HG02938 (cell line): Measurements from ENCODE around the gene ERCC2.
"Not testable (repeated sequence)": the region's sequence is repeated elsewhere in the genome, so short reads cannot be mapped to it uniquely, and the experiment has no call there.

Experiments
- ATAC-seq: cut with Tn5 transposase; IDR thresholded peaks from one replicate; pipeline ENCODE4 v1.9.1; 2021; ENCODE audit warnings: mild to moderate bottlenecking, moderate library complexity; ENCODE audit not compliant: unreplicated experiment

Gene ERCC2

GRCh38 chr19:45339629-45340028, 30.7 kb downstream of the ERCC2 start:
- no peak for ATAC-seq

DNA sequence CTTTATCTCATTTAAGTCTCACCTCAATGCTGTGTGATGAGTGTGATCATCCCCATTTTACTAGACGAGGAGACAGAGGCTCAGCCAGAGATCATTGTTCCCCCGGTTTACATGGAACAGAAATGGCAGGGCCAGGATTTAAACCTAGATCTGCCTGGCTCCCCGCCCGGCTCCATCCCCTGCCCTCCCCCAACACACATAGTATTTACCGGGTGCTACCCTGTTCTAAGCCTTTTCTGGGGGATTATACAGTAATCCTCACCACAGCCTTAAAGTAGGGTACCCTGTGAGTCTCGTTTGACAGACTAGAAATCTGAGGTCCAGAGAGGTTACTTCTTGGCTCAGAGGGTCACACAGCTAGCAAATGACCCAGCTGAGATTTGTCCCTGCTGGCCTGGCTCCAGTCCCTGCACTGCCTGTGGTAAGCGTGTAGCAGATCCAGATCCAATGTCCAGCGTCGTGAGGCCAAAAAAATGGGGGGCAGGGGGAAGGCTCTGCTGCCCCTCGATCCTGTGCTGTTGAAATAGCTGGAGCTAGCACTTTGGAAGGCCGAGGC, 33.6 kb downstream of the ERCC2 start:
- no peak for ATAC-seq

DNA sequence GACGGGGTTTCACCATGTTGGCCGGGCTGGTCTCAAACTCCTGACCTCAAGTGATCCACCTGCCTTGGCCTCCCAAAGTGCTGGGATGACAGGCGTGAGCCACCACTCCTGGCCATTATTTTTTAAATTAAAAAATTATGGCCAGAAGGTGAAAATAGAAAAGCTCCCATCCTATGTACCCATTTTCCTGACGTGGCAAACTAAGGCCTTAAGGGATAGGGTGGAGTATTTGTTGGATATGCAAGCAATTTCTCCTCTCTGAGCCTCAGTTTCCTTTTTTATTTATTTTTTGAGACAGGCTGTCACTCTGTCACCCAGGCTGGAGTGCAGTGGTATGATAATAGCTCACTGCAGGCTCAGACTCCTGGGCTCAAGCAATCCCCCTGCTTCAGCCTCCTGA, 35.5 kb downstream of the ERCC2 start:
- ATAC-seq: not testable (repeated sequence)

GRCh38 chr19:45333609-45334303, 36.6 kb downstream of the ERCC2 start:
- no peak for ATAC-seq

- ATAC-seq: no peak
These were observed 39.0 kb downstream of the ERCC2 start for GRCh38 chr19:45331411-45331810.

GRCh38 chr19:45327404-45328143, 42.8 kb downstream of the ERCC2 start:
- no peak for ATAC-seq

GRCh38 chr19:45324349-45324907, 45.9 kb downstream of the ERCC2 start:
- ATAC-seq: no peak

GRCh38 chr19:45323671-45324081, 46.7 kb downstream of the ERCC2 start:
- ATAC-seq: no peak

DNA sequence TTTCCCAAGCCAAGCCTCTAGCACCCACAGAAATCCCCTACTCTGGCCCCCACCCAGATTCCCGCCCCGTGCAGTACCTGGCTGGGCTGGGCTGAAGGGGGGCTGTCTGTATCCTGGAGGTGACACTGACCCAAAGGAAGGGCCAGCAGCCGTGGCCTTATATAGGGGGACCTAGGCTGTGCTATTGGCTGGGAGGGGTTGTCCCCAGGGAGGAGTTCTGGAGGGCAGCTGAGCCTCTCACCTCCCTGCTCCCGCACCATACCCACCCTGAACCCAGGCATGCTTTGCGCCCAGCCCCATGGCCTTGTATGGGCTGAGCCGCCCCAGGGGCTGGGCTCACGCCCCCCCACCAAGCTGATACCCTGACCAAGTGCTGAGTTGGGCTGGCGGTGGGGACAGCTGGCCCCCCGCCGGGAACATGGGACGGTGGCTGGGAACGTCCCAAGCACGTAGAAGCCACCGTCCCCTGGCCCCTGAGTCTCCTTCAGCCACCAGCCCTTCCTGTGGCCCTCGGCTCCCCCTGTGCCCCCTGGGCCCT, 47.6 kb downstream of the ERCC2 start, which contains the start of gene CKM:
CKM (minus strand) TSS at position 132 of the 538 bp plus-strand sequence. CDS start 3,162 bp downstream, outside the sequence.
- ATAC-seq: no peak

DNA sequence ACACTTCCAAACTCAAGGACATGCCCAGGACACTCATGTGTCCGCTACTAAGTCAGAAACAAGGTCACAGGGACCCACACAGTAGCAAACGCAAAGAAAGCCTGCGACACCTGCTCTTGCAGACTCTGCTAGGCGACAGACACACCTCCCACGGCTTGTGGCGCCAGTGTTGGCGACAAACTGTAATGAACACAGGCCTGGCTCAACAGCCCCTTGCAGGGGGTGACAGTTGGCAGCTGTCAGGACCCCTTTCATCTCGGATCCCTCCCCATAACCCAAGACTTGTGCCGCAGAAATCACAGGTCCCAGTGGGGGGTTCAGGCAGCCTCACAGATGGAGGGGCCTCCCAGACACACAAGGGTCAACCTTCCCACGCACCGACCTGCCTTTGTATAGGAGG, 48.1 kb downstream of the ERCC2 start:
- ATAC-seq: no peak

DNA sequence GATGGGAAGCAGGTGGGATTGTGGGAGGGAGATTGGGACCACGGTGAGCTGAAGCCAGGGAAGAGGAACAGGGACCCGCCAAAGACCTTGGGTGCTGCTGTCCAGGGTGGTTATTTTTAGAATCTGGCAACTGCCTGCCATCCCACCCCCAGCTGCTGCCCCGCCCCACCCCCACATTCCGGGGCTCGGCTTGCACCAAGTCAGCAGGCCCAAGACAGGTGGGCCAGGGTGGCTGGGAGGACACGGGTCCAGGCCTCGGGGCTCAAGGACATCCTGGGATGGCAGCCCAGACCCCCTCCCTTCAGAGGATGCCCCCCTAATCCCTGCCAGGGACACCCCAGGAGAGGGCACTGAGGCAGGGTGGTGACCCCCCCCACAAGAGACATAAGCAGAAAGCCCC, 48.5 kb downstream of the ERCC2 start:
- ATAC-seq: no peak

DNA sequence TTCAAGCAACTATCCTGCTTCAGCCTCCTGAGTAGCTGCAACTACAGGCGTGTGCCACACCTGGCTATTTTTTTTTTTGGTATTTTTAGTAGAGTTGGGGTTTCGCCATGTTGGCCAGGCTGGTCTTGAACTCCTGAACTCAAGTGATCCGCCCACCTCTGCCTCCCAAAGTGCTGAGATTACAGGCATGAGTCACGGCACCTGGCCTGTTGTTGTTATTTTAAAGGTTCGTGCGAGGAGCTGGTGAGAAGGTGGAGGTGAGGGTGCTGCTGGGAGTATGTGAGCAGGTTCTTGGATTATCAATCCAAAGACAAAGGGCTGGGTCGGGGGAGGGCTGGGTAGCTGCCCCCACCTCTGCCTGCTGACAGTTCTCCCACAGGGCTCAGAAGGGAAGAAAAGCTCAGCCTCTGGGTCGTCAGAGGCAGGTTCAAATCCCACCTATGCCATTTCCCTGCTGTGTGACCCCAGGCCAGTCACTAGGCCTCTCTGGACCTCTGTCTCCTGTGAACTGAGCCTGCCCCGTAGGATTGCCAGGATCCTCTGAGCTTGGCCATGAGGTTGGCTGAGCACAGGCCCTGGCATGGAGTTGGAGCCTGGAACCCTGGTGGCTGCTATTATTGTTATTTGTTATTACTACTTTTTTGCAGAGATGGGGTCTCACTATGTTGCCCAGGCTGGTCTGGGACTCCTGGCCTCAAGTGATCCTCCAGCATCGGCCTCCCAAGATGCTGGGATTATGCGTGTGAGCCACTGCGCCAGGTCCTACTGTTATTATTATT, 49.2 kb downstream of the ERCC2 start:
- ATAC-seq: no peak

GRCh38 chr19:45315304-45315703, 55.1 kb downstream of the ERCC2 start:
- ATAC-seq: no peak

GRCh38 chr19:45314708-45315245, 55.6 kb downstream of the ERCC2 start:
- no peak for ATAC-seq

DNA sequence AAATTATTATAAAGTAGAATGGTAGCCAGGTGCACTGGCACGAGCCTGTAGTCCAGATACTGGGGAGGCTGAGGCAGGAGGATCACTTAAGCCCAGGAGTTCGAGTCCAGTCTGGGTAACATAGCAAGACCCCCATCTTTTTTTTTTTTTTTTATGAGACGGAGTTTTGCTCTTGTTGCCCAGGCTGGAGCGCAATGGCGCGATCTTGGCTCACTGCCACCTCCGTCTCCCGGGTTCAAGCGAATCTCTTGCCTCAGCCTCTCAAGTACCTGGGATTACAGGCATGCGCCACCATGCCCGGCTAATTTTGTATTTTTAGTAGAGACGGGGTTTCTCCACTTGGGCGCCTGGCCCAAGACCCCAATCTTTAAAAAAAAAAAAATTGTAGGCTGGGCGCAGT, 58.1 kb downstream of the ERCC2 start:
- not testable (repeated sequence) for ATAC-seq

DNA sequence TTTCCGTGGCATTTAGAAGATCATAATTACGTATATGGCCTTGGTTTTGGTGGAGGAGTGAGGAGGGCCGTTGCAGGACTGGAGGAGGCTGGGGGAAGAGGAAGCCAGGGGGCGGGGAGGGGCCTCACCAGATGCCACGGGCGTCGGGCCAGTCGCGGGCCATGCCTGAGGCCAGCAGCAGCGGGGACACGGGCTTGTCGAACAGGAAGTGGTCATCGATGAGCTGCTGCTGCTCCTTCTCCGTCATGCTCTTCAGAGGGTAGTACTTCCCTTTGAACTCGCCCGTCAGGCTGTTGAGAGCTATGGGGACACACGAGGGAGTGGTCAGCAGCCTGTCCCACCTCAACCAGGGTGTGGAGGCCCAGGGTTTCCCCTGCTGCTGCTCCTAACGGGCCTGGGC, 58.8 kb downstream of the ERCC2 start:
- ATAC-seq: no peak

DNA sequence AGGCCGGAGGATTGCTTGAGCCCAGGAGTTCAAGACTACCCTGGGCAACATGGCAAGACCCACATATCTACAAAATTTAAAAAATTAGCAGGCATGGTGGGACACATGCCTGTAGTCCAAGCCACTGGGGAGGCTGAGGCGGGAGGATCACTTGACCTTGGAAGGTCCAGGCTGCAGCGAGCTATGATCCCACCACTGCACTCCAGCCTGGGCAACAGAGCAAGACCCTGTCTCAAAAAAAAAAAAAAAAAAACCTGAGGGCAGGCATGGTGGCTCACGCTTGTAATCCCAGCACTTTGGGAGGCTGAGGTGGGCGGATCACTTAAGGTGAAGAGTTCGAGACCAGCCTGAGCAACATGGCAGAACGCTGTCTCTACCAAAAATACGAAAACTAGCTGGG, 61.1 kb downstream of the ERCC2 start:
- ATAC-seq: not testable (repeated sequence)

DNA sequence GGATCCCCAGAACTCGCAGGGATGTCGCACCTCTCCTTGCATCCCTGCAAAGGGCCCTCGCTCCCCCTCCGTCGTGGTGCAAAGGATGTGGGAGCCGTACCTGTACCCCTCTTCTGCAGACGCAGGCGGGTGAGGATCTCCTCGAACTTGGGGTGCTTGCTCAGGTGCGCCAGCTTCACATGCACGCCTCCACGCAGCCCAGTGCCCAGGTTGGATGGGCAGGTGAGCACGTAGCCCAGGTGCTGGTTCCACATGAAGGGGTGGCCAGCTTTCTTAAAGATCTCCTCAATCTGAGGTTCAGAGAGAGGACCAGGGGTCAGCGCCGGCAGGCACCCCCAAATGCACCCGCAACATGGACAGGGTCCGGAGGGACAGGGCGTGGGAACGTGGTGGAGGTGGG, 63.0 kb downstream of the ERCC2 start:
- ATAC-seq: no peak

DNA sequence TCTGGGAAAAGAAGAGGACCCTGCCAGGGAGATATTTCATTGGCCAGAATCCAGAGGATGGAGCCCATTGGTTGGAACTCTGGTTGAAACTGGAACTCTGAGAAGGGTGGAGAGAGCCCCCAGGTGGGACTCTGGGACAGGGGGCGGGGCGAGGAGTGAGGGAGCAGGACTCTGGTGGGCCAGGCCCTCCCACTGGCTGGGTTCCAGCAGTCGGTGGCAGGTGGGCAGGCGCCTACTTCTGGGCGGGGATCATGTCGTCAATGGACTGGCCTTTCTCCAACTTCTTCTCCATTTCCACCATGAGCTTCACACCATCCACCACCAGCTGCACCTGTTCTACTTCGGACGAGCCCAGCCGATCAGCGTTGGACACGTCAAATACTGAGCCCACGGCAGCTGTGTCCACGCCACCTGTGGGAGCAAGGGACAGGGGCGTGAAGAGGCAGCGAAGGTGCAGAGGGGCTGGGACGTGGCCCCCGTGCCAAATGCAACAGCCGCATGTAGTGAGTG, 63.8 kb downstream of the ERCC2 start:
- no peak for ATAC-seq

GRCh38 chr19:45306040-45306439, 64.3 kb downstream of the ERCC2 start:
- ATAC-seq: no peak
